Breast epithelium (tissue), 3 donors: ENCODE measurements around the gene STON2.

Experiments used
- POLR2A ChIP-seq: fragments of 450-650 bp; IDR thresholded peaks from one replicate; pipeline ENCODE4 v1.6.1; 2016; ENCODE audit warnings: antibody characterized with exemption, mild to moderate bottlenecking, moderate library complexity
- TF ChIP-seq, protein P1 (sequence below), 3 donors: fragments of 450-650 bp; IDR thresholded peaks; one replicate each; pipeline ENCODE4 v1.5.1; 2016 to 2017; ENCODE audit warnings: antibody characterized with exemption in 3 of 3, mild to moderate bottlenecking in 3 of 3, moderate library complexity in 3 of 3

DNA sequence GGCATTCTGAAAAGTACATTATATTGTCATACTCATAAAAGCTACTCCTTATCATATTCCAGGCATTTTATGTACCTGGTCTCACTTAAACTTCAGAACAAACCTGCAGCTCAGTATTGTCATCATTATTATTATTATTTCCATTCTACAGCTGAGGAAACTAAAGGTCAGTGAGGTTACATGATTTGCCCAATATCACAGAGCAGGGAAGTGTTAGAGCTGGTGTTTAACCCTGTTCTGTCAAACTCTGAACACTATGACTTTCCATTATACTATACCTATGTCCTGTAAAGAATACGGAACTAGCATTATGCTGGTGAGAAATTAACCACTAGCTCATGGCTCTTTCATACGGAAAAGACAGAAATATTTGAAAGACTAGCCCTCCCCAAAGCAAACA, 56.4 kb downstream of the STON2 start:
- TF ChIP-seq, protein P1, sequence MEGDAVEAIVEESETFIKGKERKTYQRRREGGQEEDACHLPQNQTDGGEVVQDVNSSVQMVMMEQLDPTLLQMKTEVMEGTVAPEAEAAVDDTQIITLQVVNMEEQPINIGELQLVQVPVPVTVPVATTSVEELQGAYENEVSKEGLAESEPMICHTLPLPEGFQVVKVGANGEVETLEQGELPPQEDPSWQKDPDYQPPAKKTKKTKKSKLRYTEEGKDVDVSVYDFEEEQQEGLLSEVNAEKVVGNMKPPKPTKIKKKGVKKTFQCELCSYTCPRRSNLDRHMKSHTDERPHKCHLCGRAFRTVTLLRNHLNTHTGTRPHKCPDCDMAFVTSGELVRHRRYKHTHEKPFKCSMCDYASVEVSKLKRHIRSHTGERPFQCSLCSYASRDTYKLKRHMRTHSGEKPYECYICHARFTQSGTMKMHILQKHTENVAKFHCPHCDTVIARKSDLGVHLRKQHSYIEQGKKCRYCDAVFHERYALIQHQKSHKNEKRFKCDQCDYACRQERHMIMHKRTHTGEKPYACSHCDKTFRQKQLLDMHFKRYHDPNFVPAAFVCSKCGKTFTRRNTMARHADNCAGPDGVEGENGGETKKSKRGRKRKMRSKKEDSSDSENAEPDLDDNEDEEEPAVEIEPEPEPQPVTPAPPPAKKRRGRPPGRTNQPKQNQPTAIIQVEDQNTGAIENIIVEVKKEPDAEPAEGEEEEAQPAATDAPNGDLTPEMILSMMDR (IDR thresholded peaks at IDR 0.05): no peak
- TF ChIP-seq POLR2A: no peak
